ENCODE results near the gene VPS13A.

VPS13A gene

GRCh38 chr9:77161966-77162365, 15.4 kb upstream of the VPS13A start:
- no peak for DNase-seq
- no peak overlapping the region for H3K4me3 ChIP-seq (ENCODE audit: low read depth, low read length)
- no peak for TF ChIP-seq CTCF (IDR thresholded peaks at IDR 0.05; ENCODE audit: low read depth, low read length)
- H3K27ac ChIP-seq: no peak overlapping the region
- H3K9me3 ChIP-seq (ENCODE audit: severe bottlenecking): no peaks in the 10 kb centered on the region
- H3K27me3 ChIP-seq (ENCODE audit: insufficient read depth, low read depth, severe bottlenecking): no peaks in the 10 kb centered on the region
- H3K36me3 ChIP-seq: no peaks in the 10 kb centered on the region

GRCh38 chr9:77162366-77162765, 15.0 kb upstream of the VPS13A start:
- TF ChIP-seq CTCF (IDR thresholded peaks at IDR 0.05; ENCODE audit: low read depth, low read length): no peak
- DNase-seq: peak; percentile 29
- Histone ChIP-seq H3K27me3 (ENCODE audit: insufficient read depth, low read depth, severe bottlenecking) (no peaks in the 10 kb centered on the region), H3K27ac (no peak overlapping the region), H3K36me3 (no peaks in the 10 kb centered on the region), H3K4me3 (ENCODE audit: low read depth, low read length) (no peak overlapping the region), H3K9me3 (ENCODE audit: severe bottlenecking) (no peaks in the 10 kb centered on the region)

- Histone ChIP-seq H3K27me3 (ENCODE audit: insufficient read depth, low read depth, severe bottlenecking) (no peaks in the 10 kb centered on the region), H3K27ac (no peak overlapping the region), H3K4me3 (ENCODE audit: low read depth, low read length) (no peak overlapping the region), H3K36me3 (no peaks in the 10 kb centered on the region), H3K9me3 (ENCODE audit: severe bottlenecking) (no peaks in the 10 kb centered on the region)
- TF ChIP-seq CTCF (IDR thresholded peaks at IDR 0.05; ENCODE audit: low read depth, low read length): no peak
- DNase-seq: no peak
These were observed 13.4 kb upstream of the VPS13A start for GRCh38 chr9:77163884-77164283.

- Histone ChIP-seq H3K36me3 (no peaks in the 10 kb centered on the region), H3K9me3 (ENCODE audit: severe bottlenecking) (no peaks in the 10 kb centered on the region), H3K27me3 (ENCODE audit: insufficient read depth, low read depth, severe bottlenecking) (no peaks in the 10 kb centered on the region), H3K4me3 (ENCODE audit: low read depth, low read length) (no peak overlapping the region), H3K27ac (no peak overlapping the region)
- DNase-seq: no peak
- TF ChIP-seq CTCF (IDR thresholded peaks at IDR 0.05; ENCODE audit: low read depth, low read length): no peak
These were observed 11.1 kb upstream of the VPS13A start for GRCh38 chr9:77166193-77166592.

- Histone ChIP-seq H3K36me3 (no peaks in the 10 kb centered on the region), H3K9me3 (ENCODE audit: severe bottlenecking) (no peaks in the 10 kb centered on the region), H3K4me3 (ENCODE audit: low read depth, low read length) (no peak overlapping the region), H3K27me3 (ENCODE audit: insufficient read depth, low read depth, severe bottlenecking) (no peaks in the 10 kb centered on the region), H3K27ac (no peak overlapping the region)
- DNase-seq: no peak
- no peak for TF ChIP-seq CTCF (IDR thresholded peaks at IDR 0.05; ENCODE audit: low read depth, low read length)
These were observed 6.2 kb upstream of the VPS13A start for GRCh38 chr9:77170991-77171699.

- Histone ChIP-seq H3K27ac (no peak overlapping the region), H3K27me3 (ENCODE audit: insufficient read depth, low read depth, severe bottlenecking) (no peaks in the 10 kb centered on the region), H3K9me3 (ENCODE audit: severe bottlenecking) (no peaks in the 10 kb centered on the region), H3K4me3 (ENCODE audit: low read depth, low read length) (no peak overlapping the region), H3K36me3 (peaks cover 4% of the 10 kb centered on the region; the same call in 1 of the 2 replicates)
- TF ChIP-seq CTCF (IDR thresholded peaks at IDR 0.05; ENCODE audit: low read depth, low read length): no peak
- no peak for DNase-seq
These were observed 2.2 kb upstream of the VPS13A start for GRCh38 chr9:77175151-77175550.
